VCaP (cell line): ENCODE measurements around the gene ALPP.
"Not testable (repeated sequence)": the region's sequence is repeated elsewhere in the genome, so short reads cannot be mapped to it uniquely, and the experiment has no call there.

Experiments used
- H3K27ac ChIP-seq: fragments of 450-650 bp; 2 replicates; pipeline ENCODE4 v1.5.1; 2017
- CTCF ChIP-seq: fragments of 450-650 bp; conservative IDR thresholded peaks from 2 replicates; pipeline ENCODE4 v1.5.1; 2017; ENCODE audit warnings: mild to moderate bottlenecking, moderate library complexity

ALPP gene

GRCh38 chr2:232372231-232373208 lies 6.0 kb upstream of the ALPP start:
- H3K27ac ChIP-seq = no peak overlapping the region
- TF ChIP-seq CTCF = no peak

- no peak for TF ChIP-seq CTCF
- H3K27ac ChIP-seq = no peak overlapping the region
Measured at GRCh38 chr2:232374356-232374755, 4.2 kb upstream of the ALPP start.

DNA sequence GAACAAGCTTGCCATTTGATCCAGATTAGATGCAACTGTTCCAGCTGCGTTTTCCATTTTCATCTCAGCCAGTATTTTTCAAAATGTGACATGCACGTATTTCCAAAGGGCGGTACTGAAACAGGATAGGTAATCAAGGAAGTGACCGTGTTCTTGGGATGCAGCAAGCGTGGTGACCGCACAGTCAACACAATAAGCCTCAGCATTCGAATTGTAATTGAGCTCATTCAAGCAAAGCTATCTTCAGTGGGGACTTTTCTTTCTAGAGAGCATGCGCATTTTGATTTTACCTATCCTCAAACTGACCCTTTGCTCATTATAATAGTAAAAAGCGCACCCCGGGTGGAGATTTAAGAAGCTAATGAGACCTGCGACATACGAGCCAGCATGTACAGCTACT lies 3.4 kb upstream of the ALPP start:
- H3K27ac ChIP-seq = no peak overlapping the region
- no peak for TF ChIP-seq CTCF

DNA sequence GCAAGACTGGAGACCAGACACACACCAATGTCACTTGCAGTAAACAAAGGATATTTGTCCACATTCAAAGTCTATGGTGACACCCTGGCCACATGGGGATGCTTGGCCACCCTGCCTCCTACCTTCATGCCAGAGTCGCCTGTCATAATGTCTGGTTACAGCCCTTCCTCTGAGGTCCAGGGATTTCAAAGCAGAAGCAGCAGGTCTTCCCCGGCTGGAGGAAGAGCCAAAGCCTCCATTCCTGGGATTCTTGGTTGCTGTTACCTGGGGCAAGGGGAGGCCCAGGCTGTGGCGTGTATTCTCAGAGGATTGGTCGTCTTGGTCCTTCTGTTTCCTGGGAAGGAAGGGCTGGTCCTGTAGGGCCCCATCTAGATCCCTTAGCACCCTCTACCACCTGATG lies 2.3 kb upstream of the ALPP start:
- no peak overlapping the region for H3K27ac ChIP-seq
- TF ChIP-seq CTCF = no peak

DNA sequence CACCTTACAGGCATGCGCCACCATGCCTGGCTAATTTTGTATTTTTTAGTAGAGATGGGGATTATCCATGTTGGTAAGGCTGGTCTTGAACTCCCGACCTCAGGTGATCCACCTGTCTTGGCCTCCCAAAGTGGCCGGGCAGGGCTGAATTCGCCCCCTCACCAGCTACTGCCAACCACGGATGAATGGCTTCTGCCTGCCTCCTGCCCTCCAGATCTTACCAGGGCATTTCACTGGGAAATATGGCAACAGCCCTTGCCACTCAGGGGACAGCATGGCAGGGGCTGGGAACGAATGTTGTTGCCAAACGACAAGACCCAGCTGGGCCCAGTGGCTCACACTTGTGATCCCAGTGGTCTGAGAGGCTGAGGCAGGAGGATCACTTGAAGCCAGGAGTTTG lies 1.8 kb upstream of the ALPP start:
- no peak for TF ChIP-seq CTCF

DNA sequence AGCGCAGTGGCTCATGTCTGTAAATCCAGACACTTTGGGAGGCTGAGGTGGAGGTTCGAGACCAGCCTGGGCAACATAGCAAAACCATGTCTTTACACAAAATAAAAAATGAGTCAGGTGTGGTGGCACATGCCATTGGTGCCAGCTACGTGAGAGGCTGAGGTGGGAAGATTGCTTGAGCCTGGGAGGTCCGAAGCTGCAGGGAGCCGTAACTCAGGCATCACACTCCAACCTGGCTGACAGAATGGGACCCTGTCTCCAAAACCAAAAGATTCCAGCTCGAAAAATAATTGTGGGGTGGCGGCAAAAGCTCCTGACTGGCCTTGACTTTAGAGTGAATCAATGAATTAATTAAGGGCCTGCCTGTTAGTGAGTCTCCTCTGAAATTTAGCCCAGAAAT lies 1.2 kb upstream of the ALPP start:
- TF ChIP-seq CTCF = no peak
- no peak overlapping the region for H3K27ac ChIP-seq

More for the DNA sequence above, 1.8 kb upstream of the ALPP start:
- no peak overlapping the region for H3K27ac ChIP-seq

DNA sequence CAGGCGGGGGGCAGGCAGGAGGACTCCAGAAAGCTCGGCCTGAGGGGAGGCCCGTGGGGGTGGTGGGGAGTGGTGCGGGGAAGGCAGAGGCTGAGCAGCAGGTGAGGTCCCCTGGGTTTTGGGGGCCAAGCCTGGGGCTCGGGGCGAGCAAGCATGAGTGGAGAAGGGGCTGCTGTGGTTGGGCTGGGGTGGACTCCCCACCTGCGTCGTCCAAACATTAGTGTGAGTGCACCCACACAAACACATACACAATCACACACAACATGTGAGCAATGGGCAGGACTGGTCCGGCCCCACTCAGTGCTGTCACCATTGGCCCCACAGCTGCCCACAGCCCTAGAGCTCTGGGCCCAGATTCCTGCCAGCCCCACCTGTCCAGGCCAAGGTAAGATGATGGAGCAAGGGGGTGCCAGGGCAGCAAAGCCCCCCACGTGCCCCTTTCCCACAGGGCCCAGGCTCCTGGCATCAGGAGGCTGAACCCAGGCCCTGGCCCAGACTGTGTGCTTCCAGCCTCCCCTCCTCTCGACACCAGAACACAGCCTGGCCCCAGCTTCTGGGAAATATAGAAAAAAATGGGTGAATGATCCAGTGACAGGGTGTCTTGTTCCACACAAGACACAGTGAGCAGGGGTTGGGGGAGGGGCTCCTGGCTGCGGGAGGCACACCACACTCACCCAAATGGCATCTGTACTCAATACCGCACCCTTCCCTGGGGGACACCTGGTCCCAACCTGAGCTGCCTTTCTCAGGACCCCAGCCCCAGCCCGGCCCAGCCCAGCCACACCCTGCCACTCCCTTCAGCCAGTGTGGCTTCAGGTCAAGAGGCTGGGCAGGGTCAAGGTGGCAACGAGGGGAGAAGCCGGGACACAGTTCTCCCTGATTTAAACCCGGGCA lies 463 bp upstream of the ALPP start:
- H3K27ac ChIP-seq = no peak overlapping the region
- no peak for TF ChIP-seq CTCF

GRCh38 chr2:232379610-232380590 lies 1.3 kb downstream of the ALPP start:
- H3K27ac ChIP-seq = not testable (repeated sequence)

DNA sequence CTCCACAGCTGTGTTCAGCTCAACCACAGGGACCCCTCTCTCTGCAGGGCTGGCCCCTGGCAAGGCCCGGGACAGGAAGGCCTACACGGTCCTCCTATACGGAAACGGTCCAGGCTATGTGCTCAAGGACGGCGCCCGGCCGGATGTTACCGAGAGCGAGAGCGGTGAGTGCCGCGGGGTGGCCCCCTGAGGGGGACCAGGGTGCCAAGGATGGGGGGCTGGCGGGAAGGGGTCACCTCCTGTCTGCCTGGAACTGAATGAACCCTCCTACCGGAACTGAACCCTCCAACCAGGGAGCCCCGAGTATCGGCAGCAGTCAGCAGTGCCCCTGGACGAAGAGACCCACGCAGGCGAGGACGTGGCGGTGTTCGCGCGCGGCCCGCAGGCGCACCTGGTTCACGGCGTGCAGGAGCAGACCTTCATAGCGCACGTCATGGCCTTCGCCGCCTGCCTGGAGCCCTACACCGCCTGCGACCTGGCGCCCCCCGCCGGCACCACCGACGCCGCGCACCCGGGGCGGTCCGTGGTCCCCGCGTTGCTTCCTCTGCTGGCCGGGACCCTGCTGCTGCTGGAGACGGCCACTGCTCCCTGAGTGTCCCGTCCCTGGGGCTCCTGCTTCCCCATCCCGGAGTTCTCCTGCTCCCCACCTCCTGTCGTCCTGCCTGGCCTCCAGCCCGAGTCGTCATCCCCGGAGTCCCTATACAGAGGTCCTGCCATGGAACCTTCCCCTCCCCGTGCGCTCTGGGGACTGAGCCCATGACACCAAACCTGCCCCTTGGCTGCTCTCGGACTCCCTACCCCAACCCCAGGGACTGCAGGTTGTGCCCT lies 2.9 kb downstream of the ALPP start:
- not testable (repeated sequence) for H3K27ac ChIP-seq
